Neural cell (in vitro differentiated cells): ENCODE results near the gene PPAT. TPM values are rescaled to one million over a fixed set of nuclear protein-coding genes. Genes with fewer than 3 reads are reported as not detected.

Experiments
- polyA plus RNA-seq: library from polyadenylated mRNA; depleted of rRNA; stranded (reverse); fragments of >200 nt; gene quantifications from 2 replicates; pipeline ENCODE4 v1.2.3, GENCODE V29; 2014

Gene PPAT
- polyA plus RNA-seq, 1 donor from 2014 or later, result 22.5 TPM

Other genes starting within 250 kb of the PPAT start
- gene AASDH, start 48.1 kb downstream of the PPAT start, polyA plus RNA-seq, result 21.6 and 21.8 TPM in 2 replicates
- 18.4 and 24.4 TPM in 2 replicates for gene PAICS, start 645 bp upstream of the PPAT start, polyA plus RNA-seq
- 57.0 and 65.2 TPM in 2 replicates for gene SRP72, start 32.0 kb upstream of the PPAT start, polyA plus RNA-seq
- gene ARL9, start 70.2 kb upstream of the PPAT start, polyA plus RNA-seq, result 0.11 and 0.22 TPM in 2 replicates
- gene HOPX, start 245.7 kb upstream of the PPAT start, polyA plus RNA-seq, result 0.62 and 2.0 TPM in 2 replicates